Upper lobe of left lung (tissue), 4 donors: ENCODE data around the gene PARD6B.

Experiments used
- EP300 ChIP-seq, 4 donors: sonication (generic); formaldehyde crosslinking; IDR thresholded peaks; one replicate each; pipeline ENCODE4 v1.5.1; 2017; ENCODE audit warnings: antibody characterized with exemption in 4 of 4, control low read depth in 2 of 4
- POLR2A ChIP-seq, 4 donors: fragments of 450-650 bp; IDR thresholded peaks; one replicate each; pipeline ENCODE4 v1.5.1; 2016 to 2017; ENCODE audit warnings: antibody characterized with exemption in 4 of 4, mild to moderate bottlenecking in 2 of 4
- TF ChIP-seq, protein P1 (sequence below), 6 experiments: fragments of 450-650 bp in 4 of 6; fragments of 200-600 bp in 2 of 6; sonication (generic) in 2 of 6; IDR thresholded peaks; one replicate each; pipeline ENCODE4 v1.5.1; 2016 to 2019; ENCODE audit warnings: antibody characterized with exemption in 6 of 6

DNA sequence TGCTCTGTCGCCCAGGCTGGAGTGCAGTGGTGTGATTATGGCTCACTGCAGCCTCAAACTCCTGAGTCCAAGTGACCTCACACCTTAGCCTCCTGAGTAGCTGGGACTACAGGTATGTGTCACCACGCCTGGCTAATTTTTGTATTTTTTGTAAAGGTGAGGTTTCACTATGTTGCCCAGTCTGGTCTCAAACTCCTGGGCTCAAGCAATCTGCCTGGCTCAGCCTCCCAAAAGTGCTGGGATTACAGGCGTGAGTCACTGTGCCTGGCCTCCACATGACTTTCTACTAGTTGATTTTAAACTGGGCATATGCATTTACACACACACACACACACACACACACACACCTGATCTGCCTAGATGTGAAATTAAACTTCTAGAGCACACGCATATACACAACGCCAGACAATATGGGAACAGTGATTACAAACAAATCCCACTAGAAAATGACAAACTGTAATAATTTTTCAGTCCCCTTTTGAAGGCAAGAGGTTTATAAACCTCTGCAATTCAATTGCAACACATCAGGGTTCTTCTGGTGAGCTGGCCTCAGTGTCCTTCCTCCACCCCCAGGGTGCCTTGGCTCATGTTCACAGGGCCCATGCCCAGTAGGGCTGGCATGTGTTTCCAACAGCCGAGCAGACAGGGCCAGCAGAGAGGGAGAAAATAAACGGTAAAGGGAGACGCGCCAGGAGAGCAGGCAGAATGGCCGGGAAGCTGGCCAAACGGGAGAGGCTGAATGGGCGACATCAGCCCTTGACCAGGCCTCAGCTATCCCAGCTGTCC lies 31.2 kb downstream of the PARD6B start:
- TF ChIP-seq POLR2A (IDR thresholded peaks at IDR 0.05) (no peak), EP300 (IDR thresholded peaks at IDR 0.05) (no peak)
- TF ChIP-seq, protein P1, sequence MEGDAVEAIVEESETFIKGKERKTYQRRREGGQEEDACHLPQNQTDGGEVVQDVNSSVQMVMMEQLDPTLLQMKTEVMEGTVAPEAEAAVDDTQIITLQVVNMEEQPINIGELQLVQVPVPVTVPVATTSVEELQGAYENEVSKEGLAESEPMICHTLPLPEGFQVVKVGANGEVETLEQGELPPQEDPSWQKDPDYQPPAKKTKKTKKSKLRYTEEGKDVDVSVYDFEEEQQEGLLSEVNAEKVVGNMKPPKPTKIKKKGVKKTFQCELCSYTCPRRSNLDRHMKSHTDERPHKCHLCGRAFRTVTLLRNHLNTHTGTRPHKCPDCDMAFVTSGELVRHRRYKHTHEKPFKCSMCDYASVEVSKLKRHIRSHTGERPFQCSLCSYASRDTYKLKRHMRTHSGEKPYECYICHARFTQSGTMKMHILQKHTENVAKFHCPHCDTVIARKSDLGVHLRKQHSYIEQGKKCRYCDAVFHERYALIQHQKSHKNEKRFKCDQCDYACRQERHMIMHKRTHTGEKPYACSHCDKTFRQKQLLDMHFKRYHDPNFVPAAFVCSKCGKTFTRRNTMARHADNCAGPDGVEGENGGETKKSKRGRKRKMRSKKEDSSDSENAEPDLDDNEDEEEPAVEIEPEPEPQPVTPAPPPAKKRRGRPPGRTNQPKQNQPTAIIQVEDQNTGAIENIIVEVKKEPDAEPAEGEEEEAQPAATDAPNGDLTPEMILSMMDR (IDR thresholded peaks at IDR 0.05): no peak
